ENCODE measurements around the gene SORCS2.
"Not testable (repeated sequence)": the region's sequence is repeated elsewhere in the genome, so short reads cannot be mapped to it uniquely, and the experiment has no call there.

The SORCS2 gene

GRCh38 chr4:7214359-7214758 is 22.0 kb downstream of the SORCS2 start:
- DNase-seq (ENCODE audit: low read depth): no peak
- H3K4me3 ChIP-seq (ENCODE audit: low read depth, low read length): no peak overlapping the region
- TF ChIP-seq MYC (IDR thresholded peaks at IDR 0.05; ENCODE audit: low read depth, low read length): no peak
- no peak for TF ChIP-seq POLR2A (IDR thresholded peaks at IDR 0.05; ENCODE audit: extremely low read depth, insufficient read length)
- no peak for TF ChIP-seq CTCF (IDR thresholded peaks at IDR 0.05; ENCODE audit: low read depth, low read length)
- no peak for TF ChIP-seq MAX (IDR thresholded peaks at IDR 0.05; ENCODE audit: low read depth, low read length)

- DNase-seq (ENCODE audit: low read depth); H3K4me3 ChIP-seq (ENCODE audit: low read depth, low read length): not testable (repeated sequence)
These were observed 22.8 kb downstream of the SORCS2 start for GRCh38 chr4:7215187-7215586.

GRCh38 chr4:7217039-7217438 is 24.7 kb downstream of the SORCS2 start:
- no peak overlapping the region for H3K4me3 ChIP-seq (ENCODE audit: low read depth, low read length)

GRCh38 chr4:7217474-7218321 is 25.4 kb downstream of the SORCS2 start:
- no peak overlapping the region for H3K4me3 ChIP-seq (ENCODE audit: low read depth, low read length)
- TF ChIP-seq MAX (IDR thresholded peaks at IDR 0.05; ENCODE audit: low read depth, low read length) (no peak), CTCF (IDR thresholded peaks at IDR 0.05; ENCODE audit: low read depth, low read length) (no peak), MYC (IDR thresholded peaks at IDR 0.05; ENCODE audit: low read depth, low read length) (no peak), POLR2A (IDR thresholded peaks at IDR 0.05; ENCODE audit: extremely low read depth, insufficient read length) (no peak)
- no peak for DNase-seq (ENCODE audit: low read depth)

More at GRCh38 chr4:7217039-7217438, 24.7 kb downstream of the SORCS2 start:
- TF ChIP-seq POLR2A (IDR thresholded peaks at IDR 0.05; ENCODE audit: extremely low read depth, insufficient read length) (no peak), MYC (IDR thresholded peaks at IDR 0.05; ENCODE audit: low read depth, low read length) (no peak), CTCF (IDR thresholded peaks at IDR 0.05; ENCODE audit: low read depth, low read length) (no peak), MAX (IDR thresholded peaks at IDR 0.05; ENCODE audit: low read depth, low read length) (no peak)
- DNase-seq (ENCODE audit: low read depth): no peak

- no peak for TF ChIP-seq CTCF (IDR thresholded peaks at IDR 0.05; ENCODE audit: low read depth, low read length)
- TF ChIP-seq MAX (IDR thresholded peaks at IDR 0.05; ENCODE audit: low read depth, low read length): no peak
- no peak for TF ChIP-seq MYC (IDR thresholded peaks at IDR 0.05; ENCODE audit: low read depth, low read length)
- no peak for TF ChIP-seq POLR2A (IDR thresholded peaks at IDR 0.05; ENCODE audit: extremely low read depth, insufficient read length)
- DNase-seq (ENCODE audit: low read depth): no peak
- no peak overlapping the region for H3K4me3 ChIP-seq (ENCODE audit: low read depth, low read length)
These were observed 26.3 kb downstream of the SORCS2 start for GRCh38 chr4:7218686-7219085.

GRCh38 chr4:7222521-7222920 is 30.2 kb downstream of the SORCS2 start:
- H3K4me3 ChIP-seq (ENCODE audit: low read depth, low read length): no peak overlapping the region
- no peak for TF ChIP-seq MAX (IDR thresholded peaks at IDR 0.05; ENCODE audit: low read depth, low read length)
- TF ChIP-seq CTCF (IDR thresholded peaks at IDR 0.05; ENCODE audit: low read depth, low read length): no peak
- TF ChIP-seq MYC (IDR thresholded peaks at IDR 0.05; ENCODE audit: low read depth, low read length): no peak
- no peak for TF ChIP-seq POLR2A (IDR thresholded peaks at IDR 0.05; ENCODE audit: extremely low read depth, insufficient read length)
- no peak for DNase-seq (ENCODE audit: low read depth)
